Stimulated activated CD8-positive, alpha-beta memory T cell treated with anti-CD3 and anti-CD28 coated beads, Interleukin-12 subunit alpha, Interleukin-12 subunit beta, amount 100 ng/mL, for 4 hours (primary cell): ENCODE data around the gene TTC39A.
"Not testable (repeated sequence)": the region's sequence is repeated elsewhere in the genome, so short reads cannot be mapped to it uniquely, and the experiment has no call there.

ENCODE experiments used
- DNase-seq: peaks from one replicate; pipeline ENCODE4 v3.0.0-alpha.2; 2020; ENCODE audit warnings: low read depth

Gene TTC39A

DNA sequence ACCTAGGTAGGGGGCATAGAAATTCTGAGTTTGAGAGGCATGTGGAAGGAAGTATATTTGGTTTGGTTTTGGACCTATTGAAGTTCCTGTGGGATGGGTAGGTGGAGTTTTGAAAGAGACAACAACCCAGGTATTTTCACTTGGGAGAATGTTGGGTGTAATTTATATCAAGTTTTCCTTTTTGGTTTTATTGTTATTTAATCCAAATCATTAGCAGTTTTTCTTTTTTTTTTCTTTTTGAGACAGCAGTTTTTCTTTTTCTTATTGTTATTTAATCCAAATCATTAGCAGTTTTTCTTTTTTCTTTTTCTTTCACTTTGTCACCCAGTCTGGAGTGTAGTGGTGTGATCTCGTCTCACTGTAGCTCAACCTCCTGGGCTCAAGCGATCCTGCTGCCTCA lies 64.2 kb downstream of the TTC39A start:
- DNase-seq, result no peak

GRCh38 chr1:51265618-51266017 lies 64.7 kb downstream of the TTC39A start:
- DNase-seq, result no peak

GRCh38 chr1:51264451-51264850 lies 65.9 kb downstream of the TTC39A start:
- DNase-seq, result no peak

DNA sequence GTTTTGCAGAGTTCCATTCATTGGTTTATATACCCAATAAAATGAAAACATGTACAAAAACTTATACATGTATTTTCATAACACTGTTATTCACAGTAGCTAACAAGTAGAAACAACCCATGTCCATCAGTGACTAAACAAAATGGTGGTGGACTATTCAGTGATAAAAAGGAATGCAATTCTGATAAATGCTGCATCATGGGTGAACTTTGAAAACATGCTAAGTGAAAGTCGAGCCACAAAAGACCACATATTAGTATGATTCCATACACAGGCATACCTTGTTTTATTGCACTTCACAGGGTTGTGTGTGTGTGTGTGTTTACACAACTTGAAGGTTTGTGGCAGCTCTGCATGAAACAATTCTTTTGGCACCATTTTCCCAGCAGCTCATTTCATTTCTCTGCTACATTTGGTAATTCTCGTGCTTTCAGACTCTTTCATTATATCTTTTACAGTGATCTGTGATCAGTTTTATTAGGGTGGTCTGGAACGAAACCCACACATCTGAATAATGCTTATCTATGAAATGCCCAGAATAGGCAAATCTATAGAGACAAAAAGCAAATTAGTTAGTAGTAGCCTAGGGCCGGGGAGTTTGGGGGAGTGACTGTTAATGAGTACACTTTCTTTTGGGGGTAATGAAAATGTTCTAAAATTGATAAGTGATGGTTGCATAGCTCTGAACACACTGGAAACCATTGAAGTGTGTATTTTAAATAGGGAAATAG lies 67.0 kb downstream of the TTC39A start:
- no peak for DNase-seq

- DNase-seq, result no peak
Observed at GRCh38 chr1:51255331-51255730, 75.0 kb downstream of the TTC39A start.

GRCh38 chr1:51253691-51254090 lies 76.7 kb downstream of the TTC39A start:
- no peak for DNase-seq

- no peak for DNase-seq
Observed at GRCh38 chr1:51252366-51252765, 78.0 kb downstream of the TTC39A start.

- DNase-seq, result not testable (repeated sequence)
Observed at GRCh38 chr1:51251165-51251564, 79.2 kb downstream of the TTC39A start.

GRCh38 chr1:51250729-51251128 lies 79.6 kb downstream of the TTC39A start:
- DNase-seq, result not testable (repeated sequence)

GRCh38 chr1:51249445-51249844 lies 80.9 kb downstream of the TTC39A start:
- DNase-seq, result no peak

GRCh38 chr1:51247499-51247898 lies 82.9 kb downstream of the TTC39A start:
- no peak for DNase-seq

DNA sequence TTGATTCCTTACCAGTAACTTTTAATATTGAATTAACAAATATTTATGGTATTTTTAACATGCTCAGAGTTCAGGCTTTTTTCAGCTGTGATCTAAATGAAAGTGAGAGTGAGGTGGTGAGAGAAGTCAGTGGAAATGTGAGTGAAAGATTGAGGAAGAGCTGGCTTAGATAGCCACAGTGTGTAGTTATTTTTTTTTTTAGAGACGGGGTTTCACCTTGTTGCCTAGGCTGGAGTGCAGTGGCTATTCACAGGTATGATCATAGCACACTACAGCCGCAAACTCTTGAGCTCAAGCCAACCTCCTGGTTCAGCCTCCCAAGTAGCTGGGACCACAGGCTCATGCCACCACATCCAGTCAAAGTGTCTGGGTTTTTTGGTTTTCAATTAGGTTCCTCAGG lies 83.3 kb downstream of the TTC39A start:
- no peak for DNase-seq

- DNase-seq, result no peak
Observed at GRCh38 chr1:51242546-51242945, 87.8 kb downstream of the TTC39A start.

DNA sequence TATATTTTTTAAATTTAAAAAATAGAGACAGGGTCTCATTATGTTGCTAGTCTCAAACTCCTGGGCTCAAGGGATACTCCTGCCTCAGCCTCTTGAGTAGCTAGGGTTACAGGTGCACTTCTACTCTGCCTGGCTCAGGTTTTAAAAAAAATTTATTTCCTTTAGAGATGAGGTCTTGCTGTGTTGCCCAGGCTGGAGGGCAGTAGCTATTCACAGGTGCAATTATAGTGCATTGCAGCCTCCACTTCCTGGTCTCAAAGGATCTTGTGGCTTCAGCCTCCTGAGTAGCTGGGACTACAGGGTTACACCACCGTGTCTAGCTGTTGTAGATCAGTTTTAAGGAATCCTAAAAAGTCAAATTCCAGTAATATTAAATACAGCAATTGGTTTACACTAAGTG lies 89.2 kb downstream of the TTC39A start:
- DNase-seq, result no peak

GRCh38 chr1:51240084-51240483 lies 90.3 kb downstream of the TTC39A start:
- no peak for DNase-seq

DNA sequence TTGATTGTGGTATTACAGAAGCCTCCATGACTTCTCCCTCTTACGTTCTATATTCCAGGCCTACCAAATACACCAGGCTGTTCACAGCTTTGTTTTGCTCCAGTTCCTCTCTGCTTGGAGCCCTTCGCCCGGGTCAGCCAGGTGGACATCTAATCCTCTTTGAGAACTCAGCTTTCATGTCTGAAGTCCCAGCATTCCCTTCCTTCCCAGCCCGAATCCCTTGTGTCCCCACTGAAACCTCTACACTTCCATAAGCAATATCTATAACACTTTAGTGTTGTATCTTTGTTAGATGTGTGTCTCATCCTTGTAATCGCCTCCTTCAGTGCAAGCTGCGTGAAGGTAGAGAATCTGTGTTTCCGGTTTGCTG lies 92.3 kb downstream of the TTC39A start:
- DNase-seq, result no peak

- no peak for DNase-seq
Observed at GRCh38 chr1:51237351-51238033, 92.9 kb downstream of the TTC39A start.
